Suppressor macrophage treated with lipopolysaccharide for 1 hour (primary cell): ENCODE measurements around the gene ZNF571.

ENCODE experiments used
- DNase-seq, 3 donors: peaks; one replicate each; pipeline ENCODE4 v3.0.0-alpha.2; 2020 to 2022

Gene ZNF571

DNA sequence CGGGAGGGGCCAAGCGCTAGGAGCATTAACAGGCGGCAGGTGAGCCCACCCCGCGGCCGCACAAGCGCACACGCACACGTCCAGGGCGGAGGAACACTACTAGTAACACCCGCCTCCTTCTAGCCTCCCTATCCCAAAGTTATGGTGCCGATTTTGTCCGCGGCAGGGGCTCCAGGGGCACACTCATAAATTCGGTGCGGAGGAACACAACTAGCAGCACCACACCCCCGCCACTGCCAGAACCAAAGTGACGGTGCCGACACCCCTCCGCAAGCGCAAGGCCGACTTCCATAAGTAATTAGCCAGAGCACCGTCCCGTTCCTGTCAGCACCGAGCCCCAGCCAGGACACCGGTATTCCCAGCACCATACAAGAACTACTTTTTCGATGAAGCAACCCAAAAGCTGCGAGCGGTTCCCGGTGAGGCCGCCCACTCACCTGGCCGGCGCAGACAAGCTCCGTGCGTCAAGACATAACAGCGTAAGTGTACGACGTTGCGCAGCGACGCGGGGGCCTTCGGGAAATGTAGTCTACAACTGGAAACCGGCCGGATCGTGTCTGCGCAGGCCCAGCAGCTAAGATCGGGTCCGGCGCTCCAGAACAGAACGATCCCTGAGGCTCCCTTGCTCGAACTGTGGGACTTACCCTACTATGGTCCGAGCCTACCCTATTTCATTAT lies at the start of gene ZNF571, which contains the start of gene ZNF540:
ZNF571 (minus strand) TSS at position 489 of the 678 bp plus-strand sequence. CDS start 8,116 bp downstream, outside the sequence.
ZNF540 (plus strand) TSS at position 573 of the 678 bp plus-strand sequence. CDS start 3,572 bp downstream, outside the sequence.
- DNase-seq = peak; percentile 91 to 94 (median 92)

DNA sequence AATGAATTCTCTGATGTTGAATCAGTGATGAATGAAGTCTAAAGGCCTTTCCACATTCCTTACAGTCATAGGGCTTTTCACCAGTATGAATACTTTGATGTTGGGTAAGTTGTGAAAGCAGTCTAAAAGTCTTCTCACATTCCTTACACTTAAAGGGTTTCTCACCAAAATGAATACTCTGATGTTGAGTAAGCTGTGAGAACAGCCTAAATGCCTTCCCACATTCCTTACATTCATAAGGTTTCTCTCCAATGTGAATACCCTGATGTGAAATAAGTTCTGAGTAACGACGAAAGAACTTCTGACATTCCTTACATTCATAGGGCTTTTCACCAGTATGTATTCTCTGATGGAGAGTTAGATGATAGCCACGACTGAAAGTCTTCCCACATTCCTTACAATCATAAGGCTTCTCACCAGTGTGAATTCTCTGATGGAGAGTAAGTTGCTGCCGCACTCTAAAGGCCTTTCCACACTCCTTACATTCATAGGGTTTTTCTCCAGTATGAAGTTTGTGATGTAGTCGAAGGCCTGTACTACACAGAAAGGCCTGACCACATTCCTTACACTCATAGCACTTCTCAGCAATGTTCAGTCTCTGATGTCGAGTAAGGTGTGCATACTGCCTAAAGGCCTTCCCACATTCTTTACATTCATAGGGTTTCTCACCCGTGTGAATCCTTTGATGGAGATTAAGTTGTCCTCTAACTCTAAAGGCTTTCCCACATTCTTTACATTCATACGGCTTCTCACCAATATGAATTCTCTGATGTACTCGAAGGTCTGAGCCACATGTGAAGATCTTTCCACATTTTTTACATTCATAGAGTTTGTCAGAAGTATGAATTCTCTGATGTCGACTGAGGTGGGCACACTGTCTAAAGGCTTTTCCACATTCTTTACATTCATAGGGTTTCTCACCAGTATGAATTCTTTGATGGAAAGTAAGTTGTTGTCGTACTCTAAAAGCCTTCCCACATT lies 40.8 kb upstream of the ZNF571 start:
- no peak for DNase-seq

DNA sequence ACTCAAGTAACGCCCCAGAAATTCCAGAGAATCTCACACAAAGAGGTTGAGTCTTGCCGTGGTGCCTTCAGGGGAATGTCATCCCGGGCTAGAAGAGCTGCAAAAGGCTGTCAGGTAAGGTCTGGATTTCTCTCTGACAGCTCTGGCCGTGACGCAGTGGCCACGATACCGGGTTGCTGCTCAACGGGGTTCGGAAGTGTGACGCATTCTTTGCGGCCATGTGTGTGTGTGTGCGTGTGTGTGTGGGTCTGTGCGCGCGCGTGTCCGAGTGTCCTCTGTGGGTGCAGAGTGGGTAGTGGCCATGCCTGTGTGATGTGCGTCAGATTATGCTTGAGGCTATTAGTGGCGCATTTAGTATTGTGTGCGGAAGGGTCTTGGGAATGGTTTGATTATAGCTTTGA lies 390 bp upstream of the ZNF571 start:
- DNase-seq = peak; percentile 59 to 71 (median 63)

- DNase-seq = no peak
Measured at GRCh38 chr19:37593996-37594303, 642 bp downstream of the ZNF571 start.

- no peak for DNase-seq
Measured at GRCh38 chr19:37583340-37583739, 11.3 kb downstream of the ZNF571 start.

DNA sequence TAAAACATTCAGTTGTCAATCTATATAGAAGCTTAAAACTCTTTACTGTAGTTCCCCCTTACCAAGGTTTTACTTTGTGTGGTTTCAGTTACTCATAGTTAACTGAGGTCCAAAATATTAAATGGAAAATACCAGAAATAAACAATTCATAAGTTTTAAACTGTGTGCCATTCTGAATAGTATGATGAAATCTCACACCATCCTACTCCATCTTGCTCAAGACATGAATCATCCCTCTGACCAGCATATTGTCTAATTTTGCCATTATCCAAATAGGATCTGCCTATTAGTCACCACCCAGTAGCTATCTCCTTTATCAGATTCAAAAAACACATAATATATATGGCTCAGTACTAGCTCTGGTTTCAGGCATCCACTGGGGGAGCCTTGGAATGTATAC lies 22.4 kb downstream of the ZNF571 start:
- peak; percentile 20 to 48 (median 36) for DNase-seq

DNA sequence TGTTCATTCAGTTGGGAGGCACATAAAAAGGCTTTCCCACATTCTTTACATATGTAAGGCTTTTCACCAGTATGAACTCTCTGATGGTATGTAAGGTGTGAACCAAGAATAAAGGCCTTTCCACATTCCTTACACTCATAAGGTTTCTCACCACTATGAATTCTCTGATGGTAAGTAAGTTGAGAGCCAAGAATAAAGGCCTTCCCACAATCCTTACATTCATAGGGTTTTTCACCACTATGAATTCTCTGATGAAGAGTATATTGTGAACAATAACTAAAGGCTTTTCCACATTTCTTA lies 29.3 kb downstream of the ZNF571 start:
- no peak for DNase-seq

DNA sequence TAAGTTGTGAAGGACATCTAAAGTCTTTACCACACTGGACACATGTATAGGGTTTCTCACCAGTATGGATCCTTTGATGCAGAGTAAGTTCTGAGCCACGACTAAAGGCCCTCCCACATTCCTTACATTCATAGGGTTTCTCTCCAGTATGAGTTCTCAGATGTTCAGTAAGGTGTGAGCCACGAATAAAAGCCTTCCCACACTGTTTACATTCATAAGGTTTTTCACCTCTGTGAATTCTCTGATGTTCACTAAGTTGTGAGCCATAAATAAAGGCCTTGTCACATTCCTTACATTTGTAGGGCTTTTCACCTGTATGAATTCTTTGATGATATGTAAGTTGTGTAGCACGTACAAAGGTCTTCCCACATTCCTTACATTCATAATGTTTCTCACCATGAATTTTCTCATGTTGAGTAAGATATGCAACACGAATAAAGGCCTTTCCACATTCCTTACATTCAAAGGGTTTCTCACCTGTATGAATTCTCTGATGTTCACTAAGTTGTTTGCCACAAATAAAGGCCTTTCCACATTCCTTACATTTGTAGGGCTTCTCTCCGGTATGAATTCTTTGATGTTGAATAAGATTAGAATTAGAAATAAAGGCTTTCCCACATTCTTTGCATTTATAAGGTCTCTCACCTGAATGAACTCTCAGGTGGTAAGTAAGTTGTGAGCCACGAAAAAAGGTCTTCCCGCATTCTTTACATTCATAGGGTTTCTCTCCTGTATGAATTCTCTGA lies 29.8 kb downstream of the ZNF571 start:
- DNase-seq = no peak

DNA sequence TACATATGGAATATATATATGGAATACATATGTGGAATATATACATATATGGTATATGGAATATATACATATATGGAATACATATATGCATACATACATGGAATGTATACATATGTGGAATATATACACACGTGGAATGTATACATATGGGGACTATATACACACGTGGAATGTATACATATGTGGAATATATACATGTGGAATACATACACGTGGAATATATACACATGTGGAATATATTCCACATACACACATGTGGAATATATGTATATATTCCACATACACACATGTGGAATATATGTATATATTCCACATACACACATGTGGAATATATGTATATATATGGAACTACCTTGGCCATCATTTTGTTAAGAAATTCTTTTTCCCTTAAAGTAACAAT lies 31.1 kb downstream of the ZNF571 start:
- no peak for DNase-seq

GRCh38 chr19:37551129-37551993 lies 43.2 kb downstream of the ZNF571 start:
- DNase-seq = peak; percentile 69 to 84 (median 81)

- DNase-seq = no peak
Measured at GRCh38 chr19:37537391-37537947, 57.1 kb downstream of the ZNF571 start.

DNA sequence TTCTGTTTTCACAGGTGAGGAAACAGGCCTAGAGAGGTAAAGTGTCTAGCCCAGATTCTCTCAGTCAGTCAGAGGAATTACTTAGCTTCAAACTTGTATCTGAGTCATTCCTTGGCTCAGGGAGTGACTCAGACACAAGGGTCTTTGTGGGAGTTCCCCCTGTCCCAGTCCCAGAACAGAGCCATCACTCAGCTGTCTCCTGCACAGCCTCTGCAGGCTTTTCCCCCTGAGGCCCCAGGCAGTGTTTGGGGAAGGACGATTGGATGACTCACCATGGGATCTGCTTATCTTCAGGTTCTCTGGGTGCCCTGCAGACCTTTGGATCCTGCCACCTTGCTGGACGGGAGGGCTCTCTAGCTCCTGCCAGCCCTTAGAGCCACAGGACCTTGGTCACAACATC lies 74.7 kb downstream of the ZNF571 start:
- DNase-seq = peak in 1 of 3 donors; percentile 0
